Glomerular visceral epithelial cell (primary cell): ENCODE measurements around the gene CACNA1H.
"Not testable (repeated sequence)": the region's sequence is repeated elsewhere in the genome, so short reads cannot be mapped to it uniquely, and the experiment has no call there.

Experiments used
- DNase-seq: peaks from one replicate; pipeline ENCODE4 v3.0.0-alpha.2; 2016; ENCODE audit errors: extremely low spot score

The CACNA1H gene

GRCh38 chr16:1192384-1193073 is 39.6 kb downstream of the CACNA1H start:
- DNase-seq = no peak

GRCh38 chr16:1193143-1193824 is 40.4 kb downstream of the CACNA1H start:
- no peak for DNase-seq

- no peak for DNase-seq
Observed at GRCh38 chr16:1193825-1194581, 41.1 kb downstream of the CACNA1H start.

DNA sequence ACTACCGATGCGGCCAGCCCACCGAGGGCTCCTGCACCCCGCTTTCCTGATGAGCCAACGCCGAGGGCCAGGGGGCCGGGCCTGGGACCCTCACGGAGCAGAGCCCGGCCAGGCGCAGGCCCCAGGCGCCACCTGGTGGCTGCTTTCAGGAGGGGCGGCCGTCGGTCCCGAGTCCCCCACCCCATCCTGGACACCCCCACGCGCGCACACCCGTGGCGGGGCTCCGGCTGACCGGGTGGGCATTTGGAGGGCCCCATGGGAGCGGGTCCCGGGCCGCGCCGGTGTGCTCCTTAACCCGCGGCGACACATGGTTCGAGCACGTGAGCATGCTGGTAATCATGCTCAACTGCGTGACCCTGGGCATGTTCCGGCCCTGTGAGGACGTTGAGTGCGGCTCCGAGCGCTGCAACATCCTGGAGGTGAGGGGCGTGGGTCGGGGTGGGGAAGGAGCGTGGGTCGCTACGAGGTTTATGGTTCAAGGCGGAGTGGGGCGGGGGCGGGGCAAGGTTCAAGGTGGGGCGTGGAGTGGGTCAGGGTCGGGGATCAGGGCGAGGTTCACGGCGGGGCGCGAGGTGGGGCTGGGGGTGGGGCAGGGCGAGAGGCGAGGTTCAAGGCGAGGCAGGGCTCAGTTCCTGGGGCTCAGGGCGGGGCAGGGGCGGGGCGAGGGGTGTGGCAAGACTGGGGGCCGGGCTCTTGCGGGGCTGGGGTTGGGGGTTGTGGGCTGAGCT is 41.9 kb downstream of the CACNA1H start:
- DNase-seq = no peak

- DNase-seq = no peak
Observed at GRCh38 chr16:1195393-1195666, 42.4 kb downstream of the CACNA1H start.

DNA sequence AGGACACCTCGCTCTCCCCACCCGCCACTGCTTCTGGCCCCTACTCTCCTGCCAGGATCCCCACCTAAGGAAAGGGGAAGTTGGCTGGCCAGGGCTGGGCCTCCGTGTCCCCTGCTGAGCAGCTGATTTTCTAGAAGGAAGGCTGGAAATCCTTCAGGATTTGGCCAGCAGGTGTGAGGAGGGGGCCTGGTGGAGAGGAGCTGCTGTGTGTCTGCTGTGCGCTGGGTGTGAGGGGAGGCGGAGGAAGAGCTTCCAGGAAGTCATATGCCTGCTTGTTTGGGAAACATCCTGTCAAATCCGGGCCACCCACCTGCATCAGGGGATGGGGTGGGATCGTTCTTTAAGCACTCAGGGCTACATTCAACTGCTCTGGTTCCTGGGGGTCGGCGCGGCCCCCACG is 43.6 kb downstream of the CACNA1H start:
- no peak for DNase-seq

GRCh38 chr16:1197237-1197866 is 44.4 kb downstream of the CACNA1H start:
- no peak for DNase-seq

DNA sequence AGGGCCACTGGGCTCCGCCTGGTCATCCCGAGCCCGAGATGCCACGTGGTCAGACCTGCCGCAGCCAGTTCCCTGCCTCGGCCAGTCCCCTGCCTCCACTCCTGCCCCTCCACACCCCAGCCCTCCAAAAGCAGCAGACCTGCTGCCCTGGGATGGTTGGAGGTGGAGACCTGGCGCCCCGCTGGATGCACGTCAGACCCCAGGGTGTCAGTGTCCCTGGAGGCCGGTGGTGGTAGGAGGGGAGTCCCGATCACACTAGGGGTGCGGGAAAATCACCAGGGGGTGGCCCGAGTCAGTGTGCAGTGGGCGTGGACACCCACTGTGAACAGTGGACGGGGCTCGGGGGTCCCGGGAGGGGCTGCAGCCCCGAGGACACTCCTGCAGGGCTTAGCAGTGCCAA is 45.3 kb downstream of the CACNA1H start:
- DNase-seq = no peak

DNA sequence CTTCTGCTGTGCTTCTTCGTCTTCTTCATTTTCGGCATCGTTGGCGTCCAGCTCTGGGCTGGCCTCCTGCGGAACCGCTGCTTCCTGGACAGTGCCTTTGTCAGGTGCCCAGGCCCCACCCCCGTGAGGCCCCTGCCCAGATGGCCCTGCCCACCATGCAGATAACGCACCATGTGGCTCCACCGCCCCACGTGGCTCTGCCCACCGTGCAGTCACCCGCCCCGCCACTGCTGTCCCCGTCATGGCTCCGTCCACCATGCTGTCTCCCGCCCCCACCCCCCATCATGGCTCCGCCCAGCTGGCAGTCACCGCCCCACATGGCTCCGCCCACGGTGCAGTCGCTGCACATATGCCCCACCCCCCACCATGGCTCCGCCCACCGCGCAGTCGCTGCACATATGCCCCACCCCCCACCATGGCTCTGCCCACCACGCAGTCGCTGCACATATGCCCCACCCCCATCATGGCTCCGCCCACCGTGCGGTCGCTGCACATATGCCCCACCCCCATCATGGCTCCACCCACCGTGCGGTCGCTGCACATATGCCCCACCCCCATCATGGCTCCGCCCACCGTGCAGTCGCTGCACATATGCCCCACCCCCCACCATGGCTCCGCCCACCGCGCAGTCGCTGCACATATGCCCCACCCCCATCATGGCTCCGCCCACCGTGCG is 45.9 kb downstream of the CACNA1H start:
- not testable (repeated sequence) for DNase-seq

GRCh38 chr16:1199347-1200013 is 46.6 kb downstream of the CACNA1H start:
- DNase-seq = no peak

- no peak for DNase-seq
Observed at GRCh38 chr16:1200014-1200627, 47.2 kb downstream of the CACNA1H start.

DNA sequence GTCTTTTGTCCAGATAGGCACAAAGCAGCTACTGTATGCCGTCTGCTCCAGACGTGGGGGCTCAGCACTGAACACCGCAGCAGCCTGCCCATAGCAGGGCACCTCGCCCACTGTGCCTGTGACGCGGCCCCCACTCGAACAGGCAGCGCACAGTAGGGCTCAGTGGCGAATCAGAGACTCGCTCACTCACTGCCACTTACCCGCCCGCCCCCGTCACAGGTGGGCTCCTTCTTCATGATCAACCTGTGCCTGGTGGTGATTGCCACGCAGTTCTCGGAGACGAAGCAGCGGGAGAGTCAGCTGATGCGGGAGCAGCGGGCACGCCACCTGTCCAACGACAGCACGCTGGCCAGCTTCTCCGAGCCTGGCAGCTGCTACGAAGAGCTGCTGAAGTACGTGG is 48.5 kb downstream of the CACNA1H start:
- DNase-seq = no peak

- DNase-seq = no peak
Observed at GRCh38 chr16:1202274-1202673, 49.4 kb downstream of the CACNA1H start.

DNA sequence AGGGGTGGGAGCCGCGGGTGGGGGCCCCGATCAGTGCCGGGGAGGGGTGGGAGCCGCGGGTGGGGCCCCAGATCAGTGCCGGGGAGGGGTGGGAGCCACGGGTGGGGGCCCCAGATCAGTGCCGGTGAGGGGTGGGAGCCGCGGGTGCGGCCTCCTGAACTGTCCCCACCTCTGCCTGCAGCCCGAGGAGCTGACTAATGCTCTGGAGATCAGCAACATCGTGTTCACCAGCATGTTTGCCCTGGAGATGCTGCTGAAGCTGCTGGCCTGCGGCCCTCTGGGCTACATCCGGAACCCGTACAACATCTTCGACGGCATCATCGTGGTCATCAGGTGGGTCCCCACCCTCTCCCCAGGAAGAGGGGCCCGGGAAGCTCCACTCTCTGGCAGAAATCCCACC is 52.0 kb downstream of the CACNA1H start:
- DNase-seq = no peak

DNA sequence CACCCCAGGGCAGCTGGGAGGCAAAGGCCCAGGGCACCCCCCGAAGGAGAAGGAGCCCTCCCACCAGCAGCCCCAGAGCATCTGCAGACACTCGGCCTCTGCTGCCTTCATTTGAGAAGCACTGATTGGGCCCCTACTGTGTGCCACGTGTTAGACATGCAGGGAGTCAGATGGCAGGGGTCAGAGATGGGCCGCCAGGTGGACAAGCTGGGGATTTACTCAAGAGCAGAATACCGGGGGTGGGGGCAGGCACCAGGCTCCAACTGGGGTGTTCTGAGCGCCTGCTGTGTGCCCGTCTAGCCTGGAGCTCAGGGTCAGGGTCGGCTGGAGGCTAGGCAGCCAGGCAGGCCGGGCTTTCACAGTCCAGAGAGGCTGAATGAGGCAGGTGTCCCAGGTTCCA is 53.4 kb downstream of the CACNA1H start:
- no peak for DNase-seq

GRCh38 chr16:1206786-1207185 is 53.9 kb downstream of the CACNA1H start:
- no peak for DNase-seq

- no peak for DNase-seq
Observed at GRCh38 chr16:1208239-1208830, 55.4 kb downstream of the CACNA1H start.

DNA sequence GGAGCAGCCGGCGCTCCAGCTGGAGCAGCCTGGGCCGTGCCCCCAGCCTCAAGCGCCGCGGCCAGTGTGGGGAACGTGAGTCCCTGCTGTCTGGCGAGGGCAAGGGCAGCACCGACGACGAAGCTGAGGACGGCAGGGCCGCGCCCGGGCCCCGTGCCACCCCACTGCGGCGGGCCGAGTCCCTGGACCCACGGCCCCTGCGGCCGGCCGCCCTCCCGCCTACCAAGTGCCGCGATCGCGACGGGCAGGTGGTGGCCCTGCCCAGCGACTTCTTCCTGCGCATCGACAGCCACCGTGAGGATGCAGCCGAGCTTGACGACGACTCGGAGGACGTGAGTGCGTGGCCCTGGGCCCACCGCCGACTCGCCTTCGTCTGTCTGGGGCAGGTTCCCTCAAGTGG is 56.2 kb downstream of the CACNA1H start:
- no peak for DNase-seq

- no peak for DNase-seq
Observed at GRCh38 chr16:1210461-1210860, 57.6 kb downstream of the CACNA1H start.
